SK-N-SH (cell line): Measurements from ENCODE around the gene GLDC. TPM values are rescaled to one million over a fixed set of nuclear protein-coding genes. Genes with fewer than 3 reads are reported as not detected.

Source experiments
- CTCF ChIA-PET: fragments of 300-600, 350-600 bp; formaldehyde crosslinking; extraction: SDS; loops from one replicate; lab custom pipeline; 2021; lab: Yijun Ruan, JAX
- POLR2A ChIA-PET: fragments of 350-600 bp; sonication (Branson Sonifier 250); formaldehyde crosslinking; extraction: SDS; loops from one replicate; lab custom pipeline; 2020; ENCODE audit warnings: antibody characterized with exemption, inconsistent platforms; lab: Yijun Ruan, JAX
- DNase-seq: peaks from one replicate; pipeline ENCODE4 v3.0.0; 2012
- H2AFZ ChIP-seq: fragments of 200-600 bp; sonication (generic); 2 replicates; pipeline ENCODE4 v1.8.1; 2016; ENCODE audit warnings: antibody characterized with exemption, mild to moderate bottlenecking, low read depth
- H3F3A ChIP-seq: fragments of 200-600 bp; sonication (generic); replicated peaks from 2 replicates; pipeline ENCODE3; 2016; ENCODE audit warnings: antibody characterized with exemption, mild to moderate bottlenecking; ENCODE audit not compliant: insufficient read depth
- H3K27ac ChIP-seq, 2 experiments: fragments of 200-500 bp in 1 of 2; fragments of 200-600 bp in 1 of 2; sonication (Bioruptor generic) in 1 of 2; sonication (generic), shearing (Covaris generic) in 1 of 2; 2 replicates each; pipeline versions ENCODE4 v1.5.1 to v1.6.1; 2014 to 2016; ENCODE audit warnings: low read depth in 2 of 2, inconsistent platforms in 1 of 2, low read length in 1 of 2, mild to moderate bottlenecking in 1 of 2, mixed read lengths in 1 of 2
- H3K27me3 ChIP-seq: fragments of 200-600 bp; sonication (generic), shearing (Covaris generic); 2 replicates; pipeline ENCODE4 v1.6.1; 2016; ENCODE audit warnings: mixed run types; ENCODE audit not compliant: insufficient read depth
- H3K36me3 ChIP-seq, 2 experiments: fragments of 200-500 bp in 1 of 2; fragments of 200-600 bp in 1 of 2; sonication (Bioruptor generic) in 1 of 2; sonication (generic) in 1 of 2; replicated peaks in 1 of 2; 2 replicates each; pipeline versions ENCODE3 to v1.5.1; 2014 to 2016; ENCODE audit warnings: low read length in 1 of 2, mild to moderate bottlenecking in 1 of 2; ENCODE audit not compliant: insufficient read depth in 2 of 2, control insufficient read depth in 1 of 2
- H3K4me1 ChIP-seq, 2 experiments: fragments of 200-500 bp in 1 of 2; fragments of 200-600 bp in 1 of 2; sonication (Bioruptor generic) in 1 of 2; sonication (generic), shearing (Covaris generic) in 1 of 2; 2 replicates each; pipeline versions ENCODE4 v1.5.1 to v1.6.1; 2014 to 2016; ENCODE audit warnings: low read depth in 1 of 2, low read length in 1 of 2, mixed run types in 1 of 2; ENCODE audit not compliant: insufficient read depth in 2 of 2, control insufficient read depth in 1 of 2
- H3K4me2 ChIP-seq: fragments of 200-600 bp; sonication (generic), shearing (Covaris generic); 2 replicates; pipeline ENCODE4 v1.6.1; 2017; ENCODE audit warnings: mixed run types
- H3K4me3 ChIP-seq, 2 experiments: fragments of 200-500 bp in 1 of 2; fragments of 200-600 bp in 1 of 2; sonication (Bioruptor generic) in 1 of 2; sonication (generic), shearing (Covaris generic) in 1 of 2; 2 replicates each; pipeline versions ENCODE4 v1.5.1 to v1.8.1; 2014 to 2016; ENCODE audit warnings: low read depth in 2 of 2, inconsistent platforms in 1 of 2, low read length in 1 of 2, mild to moderate bottlenecking in 1 of 2, mixed read lengths in 1 of 2, moderate library complexity in 1 of 2
- H3K79me2 ChIP-seq: fragments of 200-600 bp; sonication (generic); 2 replicates; pipeline ENCODE4 v1.8.1; 2017; ENCODE audit warnings: mild to moderate bottlenecking; ENCODE audit not compliant: insufficient read depth
- H3K9ac ChIP-seq: fragments of 200-600 bp; sonication (generic); 2 replicates; pipeline ENCODE4 v1.6.1; 2017; ENCODE audit warnings: mixed run types
- H3K9me2 ChIP-seq: fragments of 200-600 bp; sonication (generic); 2 replicates; pipeline ENCODE4 v1.6.1; 2017; ENCODE audit warnings: mixed run types
- H3K9me3 ChIP-seq: fragments of 200-600 bp; sonication (generic); 2 replicates; pipeline ENCODE4 v1.6.1; 2017; ENCODE audit warnings: mixed run types, mild to moderate bottlenecking, moderate library complexity
- H4K20me1 ChIP-seq: fragments of 200-600 bp; sonication (generic); 2 replicates; pipeline ENCODE4 v1.6.1; 2017; ENCODE audit warnings: mild to moderate bottlenecking, mixed run types; ENCODE audit not compliant: insufficient read depth
- EZH2phosphoT487 ChIP-seq: fragments of 200-600 bp; sonication (generic); IDR thresholded peaks from 2 replicates; pipeline ENCODE4 v1.6.1; 2017; ENCODE audit warnings: low read depth, mixed run types, mild to moderate bottlenecking, antibody characterized with exemption, moderate library complexity, borderline replicate concordance
- GABPA ChIP-seq: IDR thresholded peaks from 2 replicates; pipeline ENCODE4 v1.4.0; 2012; ENCODE audit warnings: low read depth, mild to moderate bottlenecking
- GATA2 ChIP-seq: sonication (generic); formaldehyde crosslinking; IDR thresholded peaks from 2 replicates; pipeline ENCODE4 v1.5.0; 2020; ENCODE audit warnings: mild to moderate bottlenecking, missing genetic modification reagents
- MXI1 ChIP-seq: IDR thresholded peaks from 2 replicates; pipeline ENCODE4 v1.6.1; 2012; ENCODE audit warnings: mild to moderate bottlenecking, low read depth, low read length, improper control_type of control experiment
- POLR2AphosphoS5 ChIP-seq: IDR thresholded peaks from 2 replicates; pipeline ENCODE4 v1.6.1; 2012; ENCODE audit warnings: low read depth, low read length
- RCOR1 ChIP-seq: fragments of 150-350 bp; IDR thresholded peaks from 2 replicates; pipeline ENCODE4 v1.6.1; 2017; ENCODE audit warnings: antibody characterized with exemption, low read length
- TAF1 ChIP-seq: IDR thresholded peaks from 2 replicates; pipeline ENCODE4 v1.6.1; 2012; ENCODE audit warnings: low read depth, mild to moderate bottlenecking, low read length, moderate library complexity, borderline replicate concordance
- TCF12 ChIP-seq: IDR thresholded peaks from 2 replicates; pipeline ENCODE4 v1.4.0; 2012
- TEAD4 ChIP-seq: IDR thresholded peaks from 2 replicates; pipeline ENCODE4 v1.4.0; 2012; ENCODE audit warnings: mild to moderate bottlenecking, borderline replicate concordance; ENCODE audit not compliant: insufficient read depth
- WGBS: methylation state at CpG from one replicate; pipeline ENCODE4 v1.1.6; 2017; ENCODE audit warnings: low lambda C conversion rate; 5-methylcytosine and 5-hydroxymethylcytosine counted together
- polyA plus RNA-seq, 3 experiments: library from polyadenylated mRNA; depleted of rRNA; stranded (reverse); fragments of >200 nt; gene quantifications; 2 replicates each; pipeline ENCODE4 v1.2.3, GENCODE V29; 2012
- TF ChIP-seq, protein P1 (sequence below): IDR thresholded peaks from 2 replicates; pipeline ENCODE4 v1.4.0; 2012; ENCODE audit warnings: low read depth, borderline replicate concordance
- TF ChIP-seq, protein P2 (sequence below): IDR thresholded peaks from 2 replicates; pipeline ENCODE4 v1.4.0; 2012; ENCODE audit warnings: low read depth, borderline replicate concordance
- TF ChIP-seq, protein P3 (sequence below): IDR thresholded peaks from 2 replicates; pipeline ENCODE4 v1.6.1; 2012; ENCODE audit warnings: mild to moderate bottlenecking, low read depth, low read length, moderate library complexity
- TF ChIP-seq, protein P4 (sequence below): fragments of 150-350 bp; IDR thresholded peaks from 2 replicates; pipeline ENCODE4 v1.6.1; 2016; ENCODE audit warnings: mild to moderate bottlenecking, low read depth, low read length
- TF ChIP-seq, protein P5 (sequence below): fragments of 200-600 bp; sonication (generic); IDR thresholded peaks from 2 replicates; pipeline ENCODE4 v1.6.1; 2017; ENCODE audit warnings: antibody characterized with exemption, mild to moderate bottlenecking, moderate library complexity
- TF ChIP-seq, protein P6 (sequence below): IDR thresholded peaks from 2 replicates; pipeline ENCODE4; 2012

GLDC gene
- polyA plus RNA-seq, 1 of the 3 experiments (the other 2 are of a cell fraction), result 4.1 TPM

DNA sequence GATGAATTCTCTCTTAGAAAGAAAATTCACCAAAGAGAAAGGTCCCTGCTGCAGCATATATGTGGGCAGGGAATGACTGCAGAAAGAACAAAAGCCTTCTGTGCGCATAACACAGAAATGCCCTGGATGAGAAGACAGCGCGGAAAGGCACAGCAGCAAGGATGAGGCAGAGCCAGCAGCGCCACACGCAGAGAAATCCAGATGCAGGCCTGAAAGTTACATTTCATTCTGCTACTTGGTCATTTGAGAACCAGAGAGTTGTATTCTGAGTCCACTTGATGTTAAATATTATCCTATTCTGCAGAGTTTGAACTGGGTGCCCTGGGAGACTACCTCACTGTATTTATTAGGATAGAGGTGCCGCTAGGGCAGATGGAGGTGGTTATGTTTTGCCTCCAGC lies 68.5 kb downstream of the GLDC start:
- DNase-seq, result no peak
- no peak overlapping the region for H3K27ac ChIP-seq
- TF ChIP-seq EZH2phosphoT487, result no peak
- TF ChIP-seq, protein P1, sequence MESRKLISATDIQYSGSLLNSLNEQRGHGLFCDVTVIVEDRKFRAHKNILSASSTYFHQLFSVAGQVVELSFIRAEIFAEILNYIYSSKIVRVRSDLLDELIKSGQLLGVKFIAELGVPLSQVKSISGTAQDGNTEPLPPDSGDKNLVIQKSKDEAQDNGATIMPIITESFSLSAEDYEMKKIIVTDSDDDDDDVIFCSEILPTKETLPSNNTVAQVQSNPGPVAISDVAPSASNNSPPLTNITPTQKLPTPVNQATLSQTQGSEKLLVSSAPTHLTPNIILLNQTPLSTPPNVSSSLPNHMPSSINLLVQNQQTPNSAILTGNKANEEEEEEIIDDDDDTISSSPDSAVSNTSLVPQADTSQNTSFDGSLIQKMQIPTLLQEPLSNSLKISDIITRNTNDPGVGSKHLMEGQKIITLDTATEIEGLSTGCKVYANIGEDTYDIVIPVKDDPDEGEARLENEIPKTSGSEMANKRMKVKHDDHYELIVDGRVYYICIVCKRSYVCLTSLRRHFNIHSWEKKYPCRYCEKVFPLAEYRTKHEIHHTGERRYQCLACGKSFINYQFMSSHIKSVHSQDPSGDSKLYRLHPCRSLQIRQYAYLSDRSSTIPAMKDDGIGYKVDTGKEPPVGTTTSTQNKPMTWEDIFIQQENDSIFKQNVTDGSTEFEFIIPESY, result no peak
- no peak for TF ChIP-seq TCF12
- TF ChIP-seq, protein P2, sequence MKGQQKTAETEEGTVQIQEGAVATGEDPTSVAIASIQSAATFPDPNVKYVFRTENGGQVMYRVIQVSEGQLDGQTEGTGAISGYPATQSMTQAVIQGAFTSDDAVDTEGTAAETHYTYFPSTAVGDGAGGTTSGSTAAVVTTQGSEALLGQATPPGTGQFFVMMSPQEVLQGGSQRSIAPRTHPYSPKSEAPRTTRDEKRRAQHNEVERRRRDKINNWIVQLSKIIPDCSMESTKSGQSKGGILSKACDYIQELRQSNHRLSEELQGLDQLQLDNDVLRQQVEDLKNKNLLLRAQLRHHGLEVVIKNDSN, result no peak
- TF ChIP-seq, protein P3, sequence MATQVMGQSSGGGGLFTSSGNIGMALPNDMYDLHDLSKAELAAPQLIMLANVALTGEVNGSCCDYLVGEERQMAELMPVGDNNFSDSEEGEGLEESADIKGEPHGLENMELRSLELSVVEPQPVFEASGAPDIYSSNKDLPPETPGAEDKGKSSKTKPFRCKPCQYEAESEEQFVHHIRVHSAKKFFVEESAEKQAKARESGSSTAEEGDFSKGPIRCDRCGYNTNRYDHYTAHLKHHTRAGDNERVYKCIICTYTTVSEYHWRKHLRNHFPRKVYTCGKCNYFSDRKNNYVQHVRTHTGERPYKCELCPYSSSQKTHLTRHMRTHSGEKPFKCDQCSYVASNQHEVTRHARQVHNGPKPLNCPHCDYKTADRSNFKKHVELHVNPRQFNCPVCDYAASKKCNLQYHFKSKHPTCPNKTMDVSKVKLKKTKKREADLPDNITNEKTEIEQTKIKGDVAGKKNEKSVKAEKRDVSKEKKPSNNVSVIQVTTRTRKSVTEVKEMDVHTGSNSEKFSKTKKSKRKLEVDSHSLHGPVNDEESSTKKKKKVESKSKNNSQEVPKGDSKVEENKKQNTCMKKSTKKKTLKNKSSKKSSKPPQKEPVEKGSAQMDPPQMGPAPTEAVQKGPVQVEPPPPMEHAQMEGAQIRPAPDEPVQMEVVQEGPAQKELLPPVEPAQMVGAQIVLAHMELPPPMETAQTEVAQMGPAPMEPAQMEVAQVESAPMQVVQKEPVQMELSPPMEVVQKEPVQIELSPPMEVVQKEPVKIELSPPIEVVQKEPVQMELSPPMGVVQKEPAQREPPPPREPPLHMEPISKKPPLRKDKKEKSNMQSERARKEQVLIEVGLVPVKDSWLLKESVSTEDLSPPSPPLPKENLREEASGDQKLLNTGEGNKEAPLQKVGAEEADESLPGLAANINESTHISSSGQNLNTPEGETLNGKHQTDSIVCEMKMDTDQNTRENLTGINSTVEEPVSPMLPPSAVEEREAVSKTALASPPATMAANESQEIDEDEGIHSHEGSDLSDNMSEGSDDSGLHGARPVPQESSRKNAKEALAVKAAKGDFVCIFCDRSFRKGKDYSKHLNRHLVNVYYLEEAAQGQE, result no peak
- no peak for TF ChIP-seq MXI1
- WGBS, result 99% methylated on average over 6 of the region's 6 CpGs
- ChIA-PET POLR2A (no interaction called here), CTCF (interaction anchor here (0.6 to 2.7 kb wide), 5 partner anchors 8 to 90 kb away, joined by 3 to 21 read pairs (median 3); no protein-coding TSS in a partner anchor)
- H3K9ac ChIP-seq, result no peak overlapping the region
- no peaks in the 10 kb centered on the region for H4K20me1 ChIP-seq
- no peaks in the 10 kb centered on the region for H3K79me2 ChIP-seq
- no peaks in the 10 kb centered on the region for H3K36me3 ChIP-seq
- no peaks in the 10 kb centered on the region for H3K9me2 ChIP-seq
- H3K4me2 ChIP-seq, result no peak overlapping the region
- H3K4me3 ChIP-seq, result no peak overlapping the region
- no peaks in the 10 kb centered on the region for H3F3A ChIP-seq
- no peaks in the 10 kb centered on the region; the same call in 1 of the 2 replicates for H3K27me3 ChIP-seq
- no peaks in the 10 kb centered on the region for H3K9me3 ChIP-seq
- H3K4me1 ChIP-seq, result no peaks in the 10 kb centered on the region
- no peak overlapping the region for H2AFZ ChIP-seq

DNA sequence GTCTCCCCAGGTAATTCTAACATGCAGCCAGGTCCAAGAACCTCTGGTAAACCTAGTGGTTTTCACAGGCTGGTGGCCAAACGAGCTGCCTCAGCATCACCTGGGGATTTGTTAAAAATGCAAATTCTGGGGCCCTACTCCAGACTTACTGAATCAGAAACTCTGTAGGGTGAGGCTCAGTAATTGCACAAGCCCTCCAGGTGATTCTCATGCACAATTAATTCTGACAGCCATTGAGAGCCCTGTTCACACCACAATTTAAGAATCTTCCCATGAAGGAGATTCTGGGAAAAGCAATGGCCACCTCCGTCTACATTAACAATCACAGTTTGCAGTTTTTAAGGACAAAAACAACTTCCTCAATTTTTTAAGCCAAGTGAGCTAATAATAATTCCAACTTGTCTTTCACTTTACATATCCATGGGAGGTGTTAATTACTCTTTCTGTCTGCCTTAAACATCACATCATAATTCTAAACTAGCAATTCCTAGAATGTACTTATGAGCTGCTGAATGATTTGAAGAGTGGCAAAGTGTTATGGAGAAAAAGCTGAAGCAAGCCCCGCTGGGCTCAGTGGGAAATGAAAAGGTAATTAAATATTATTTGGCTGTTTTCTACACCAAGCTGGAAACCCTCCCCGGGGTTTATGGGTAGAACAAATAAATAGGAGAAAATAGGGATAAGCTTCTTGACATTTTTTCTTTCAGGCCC lies 70.0 kb downstream of the GLDC start:
- no peaks in the 10 kb centered on the region for H4K20me1 ChIP-seq
- DNase-seq, result no peak
- H3K4me1 ChIP-seq, result no peaks in the 10 kb centered on the region
- POLR2A ChIA-PET, result no interaction called here
- H3K9ac ChIP-seq, result no peak overlapping the region
- no peak overlapping the region for H2AFZ ChIP-seq
- H3K4me3 ChIP-seq, result no peak overlapping the region
- H3K79me2 ChIP-seq, result no peaks in the 10 kb centered on the region
- no peak overlapping the region for H3K4me2 ChIP-seq
- H3K9me2 ChIP-seq, result no peaks in the 10 kb centered on the region
- no peaks in the 10 kb centered on the region; the same call in 1 of the 2 replicates for H3K27me3 ChIP-seq
- no peaks in the 10 kb centered on the region for H3K36me3 ChIP-seq
- no peaks in the 10 kb centered on the region for H3F3A ChIP-seq
- CTCF ChIA-PET, result interaction anchor here (1.1 to 2.7 kb wide), 3 partner anchors 9 to 221 kb away, joined by 3 to 21 read pairs (median 6); no protein-coding TSS in a partner anchor
- no peak overlapping the region for H3K27ac ChIP-seq
- WGBS, result 84% methylated on average over 4 of the region's 4 CpGs
- H3K9me3 ChIP-seq, result no peaks in the 10 kb centered on the region
- TF ChIP-seq POLR2AphosphoS5 (no peak), GATA2 (no peak), TEAD4 (no peak), GABPA (no peak), RCOR1 (no peak), TAF1 (no peak)
- TF ChIP-seq, protein P4, sequence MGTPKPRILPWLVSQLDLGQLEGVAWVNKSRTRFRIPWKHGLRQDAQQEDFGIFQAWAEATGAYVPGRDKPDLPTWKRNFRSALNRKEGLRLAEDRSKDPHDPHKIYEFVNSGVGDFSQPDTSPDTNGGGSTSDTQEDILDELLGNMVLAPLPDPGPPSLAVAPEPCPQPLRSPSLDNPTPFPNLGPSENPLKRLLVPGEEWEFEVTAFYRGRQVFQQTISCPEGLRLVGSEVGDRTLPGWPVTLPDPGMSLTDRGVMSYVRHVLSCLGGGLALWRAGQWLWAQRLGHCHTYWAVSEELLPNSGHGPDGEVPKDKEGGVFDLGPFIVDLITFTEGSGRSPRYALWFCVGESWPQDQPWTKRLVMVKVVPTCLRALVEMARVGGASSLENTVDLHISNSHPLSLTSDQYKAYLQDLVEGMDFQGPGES, result no peak
- TF ChIP-seq, protein P5, sequence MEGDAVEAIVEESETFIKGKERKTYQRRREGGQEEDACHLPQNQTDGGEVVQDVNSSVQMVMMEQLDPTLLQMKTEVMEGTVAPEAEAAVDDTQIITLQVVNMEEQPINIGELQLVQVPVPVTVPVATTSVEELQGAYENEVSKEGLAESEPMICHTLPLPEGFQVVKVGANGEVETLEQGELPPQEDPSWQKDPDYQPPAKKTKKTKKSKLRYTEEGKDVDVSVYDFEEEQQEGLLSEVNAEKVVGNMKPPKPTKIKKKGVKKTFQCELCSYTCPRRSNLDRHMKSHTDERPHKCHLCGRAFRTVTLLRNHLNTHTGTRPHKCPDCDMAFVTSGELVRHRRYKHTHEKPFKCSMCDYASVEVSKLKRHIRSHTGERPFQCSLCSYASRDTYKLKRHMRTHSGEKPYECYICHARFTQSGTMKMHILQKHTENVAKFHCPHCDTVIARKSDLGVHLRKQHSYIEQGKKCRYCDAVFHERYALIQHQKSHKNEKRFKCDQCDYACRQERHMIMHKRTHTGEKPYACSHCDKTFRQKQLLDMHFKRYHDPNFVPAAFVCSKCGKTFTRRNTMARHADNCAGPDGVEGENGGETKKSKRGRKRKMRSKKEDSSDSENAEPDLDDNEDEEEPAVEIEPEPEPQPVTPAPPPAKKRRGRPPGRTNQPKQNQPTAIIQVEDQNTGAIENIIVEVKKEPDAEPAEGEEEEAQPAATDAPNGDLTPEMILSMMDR, result no peak
- TF ChIP-seq, protein P6, sequence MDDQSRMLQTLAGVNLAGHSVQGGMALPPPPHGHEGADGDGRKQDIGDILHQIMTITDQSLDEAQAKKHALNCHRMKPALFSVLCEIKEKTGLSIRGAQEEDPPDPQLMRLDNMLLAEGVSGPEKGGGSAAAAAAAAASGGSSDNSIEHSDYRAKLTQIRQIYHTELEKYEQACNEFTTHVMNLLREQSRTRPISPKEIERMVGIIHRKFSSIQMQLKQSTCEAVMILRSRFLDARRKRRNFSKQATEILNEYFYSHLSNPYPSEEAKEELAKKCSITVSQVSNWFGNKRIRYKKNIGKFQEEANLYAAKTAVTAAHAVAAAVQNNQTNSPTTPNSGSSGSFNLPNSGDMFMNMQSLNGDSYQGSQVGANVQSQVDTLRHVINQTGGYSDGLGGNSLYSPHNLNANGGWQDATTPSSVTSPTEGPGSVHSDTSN, result no peak
